Gastroesophageal sphincter (tissue), 4 donors: ENCODE results near the gene ATP1A2. TPM values are rescaled to one million over a fixed set of nuclear protein-coding genes. Genes with fewer than 3 reads are reported as not detected.

Source experiments
- ATAC-seq: fragments of 150-250 bp; one replicate; pipeline ENCODE4 v1.9.1; 2016; ENCODE audit warnings: mild to moderate bottlenecking, moderate library complexity
- H3K27ac ChIP-seq, 4 donors: fragments of 200-600 bp; sonication (generic) in 3 of 4; 1 replicate in 3 of 4; 2 replicates in 1 of 4; pipeline ENCODE4 v1.5.1; 2016 to 2019
- H3K27me3 ChIP-seq: fragments of 200-600 bp; sonication (generic); one replicate; pipeline ENCODE4 v1.5.1; 2019
- H3K36me3 ChIP-seq, 2 donors: fragments of 200-600 bp; sonication (generic); one replicate each; pipeline ENCODE4 v1.5.1; 2019; ENCODE audit warnings: control low read depth in 1 of 2
- H3K4me1 ChIP-seq, 3 donors: fragments of 200-600 bp; sonication (generic); 1 replicate in 2 of 3; 2 replicates in 1 of 3; pipeline ENCODE4 v1.5.1; 2016 to 2019; ENCODE audit warnings: control low read depth in 2 of 3
- H3K4me3 ChIP-seq, 2 donors: fragments of 200-600 bp; sonication (generic); one replicate each; pipeline ENCODE4 v1.5.1; 2019; ENCODE audit warnings: mild to moderate bottlenecking in 1 of 2, moderate library complexity in 1 of 2
- H3K9me3 ChIP-seq, 3 donors: fragments of 200-600 bp; sonication (generic); one replicate each; pipeline ENCODE4 v1.5.1; 2017 to 2019; ENCODE audit warnings: control low read depth in 2 of 3
- CTCF ChIP-seq, 4 experiments: fragments of 200-600 bp in 2 of 4; fragments of 450-650 bp in 2 of 4; sonication (generic) in 1 of 4; IDR thresholded peaks; one replicate each; pipeline ENCODE4 v1.5.1; 2017 to 2019; ENCODE audit warnings: antibody characterized with exemption in 4 of 4, mild to moderate bottlenecking in 2 of 4, moderate library complexity in 2 of 4
- EP300 ChIP-seq: sonication (generic); formaldehyde crosslinking; IDR thresholded peaks from one replicate; pipeline ENCODE4 v1.6.1; 2017; ENCODE audit warnings: antibody characterized with exemption, mild to moderate bottlenecking
- POLR2A ChIP-seq, 2 donors: fragments of 450-650 bp; IDR thresholded peaks; one replicate each; pipeline ENCODE4 v1.6.1; 2017; ENCODE audit warnings: antibody characterized with exemption in 2 of 2, mild to moderate bottlenecking in 2 of 2, moderate library complexity in 1 of 2
- POLR2AphosphoS5 ChIP-seq: sonication (generic); formaldehyde crosslinking; IDR thresholded peaks from one replicate; pipeline ENCODE4 v1.6.1; 2017; ENCODE audit warnings: antibody characterized with exemption
- WGBS, 2 donors: methylation state at CpG; one replicate each; pipeline ENCODE4 v1.1.5; 2018; ENCODE audit warnings: low coverage in 1 of 2; 5-methylcytosine and 5-hydroxymethylcytosine counted together
- total RNA-seq, 4 donors: library from RNA; depleted of rRNA; stranded (reverse); fragments of >200 nt; gene quantifications; one replicate each; pipeline ENCODE4 v1.1.0, GENCODE V29; 2016

The ATP1A2 gene
- total RNA-seq, 4 donors from 2014 or later, result 100 to 348 (median 142) TPM

- no peaks in the 10 kb centered on the region for H3K9me3 ChIP-seq
- TF ChIP-seq EP300 (no peak), POLR2A (IDR thresholded peaks at IDR 0.05) (no peak), CTCF (IDR thresholded peaks at IDR 0.05) (no peak), POLR2AphosphoS5 (no peak)
- H3K27ac ChIP-seq, result no peak overlapping the region
- 100% methylated on average over 1 of the region's 5 CpGs; no CpG with 5 or more reads in 1 of the 2 donors for WGBS, 2 donors
- peaks cover 0 to 15% (median 8%) of the 10 kb centered on the region in 3 donors for H3K4me1 ChIP-seq
- H3K36me3 ChIP-seq, result peaks cover 0 to 80% of the 10 kb centered on the region in 2 donors
- no peak overlapping the region for H3K4me3 ChIP-seq
- H3K27me3 ChIP-seq, result no peaks in the 10 kb centered on the region
- no peak for ATAC-seq
Measured at GRCh38 chr1:160091666-160092223, 23.8 kb upstream of the ATP1A2 start.

- H3K4me1 ChIP-seq, result peaks cover 0 to 23% (median 16%) of the 10 kb centered on the region in 3 donors
- H3K27ac ChIP-seq, result no peak overlapping the region
- no peak overlapping the region for H3K4me3 ChIP-seq
- ATAC-seq, result no peak
- TF ChIP-seq POLR2AphosphoS5 (no peak), EP300 (no peak), CTCF (IDR thresholded peaks at IDR 0.05) (no peak)
- WGBS, 2 donors, result 79 to 97% methylated on average over 6 of the region's 32 CpGs
- no peaks in the 10 kb centered on the region for H3K9me3 ChIP-seq
- peaks cover 0 to 76% of the 10 kb centered on the region in 2 donors for H3K36me3 ChIP-seq
- no peaks in the 10 kb centered on the region for H3K27me3 ChIP-seq
Measured at GRCh38 chr1:160092366-160093068, 23.0 kb upstream of the ATP1A2 start.

- Histone ChIP-seq H3K36me3 (peaks cover 0 to 71% of the 10 kb centered on the region in 2 donors), H3K27me3 (no peaks in the 10 kb centered on the region), H3K4me3 (no peak overlapping the region), H3K4me1 (peaks cover 0 to 28% (median 20%) of the 10 kb centered on the region in 3 donors), H3K27ac (no peak overlapping the region), H3K9me3 (no peaks in the 10 kb centered on the region)
- TF ChIP-seq POLR2A (IDR thresholded peaks at IDR 0.05), result no peak
- TF ChIP-seq POLR2AphosphoS5, result no peak
- TF ChIP-seq CTCF (IDR thresholded peaks at IDR 0.05), result no peak
- no peak for TF ChIP-seq EP300
- no peak for ATAC-seq
- no CpG with 5 or more reads among the region's 9 CpGs for WGBS, 2 donors
Measured at GRCh38 chr1:160093069-160093395, 22.5 kb upstream of the ATP1A2 start.

GRCh38 chr1:160093624-160094290 is 21.8 kb upstream of the ATP1A2 start:
- TF ChIP-seq CTCF (IDR thresholded peaks at IDR 0.05) (no peak), EP300 (no peak), POLR2A (IDR thresholded peaks at IDR 0.05) (no peak), POLR2AphosphoS5 (no peak)
- 67% methylated on average over 1 of the region's 21 CpGs; no CpG with 5 or more reads in 1 of the 2 donors for WGBS, 2 donors
- Histone ChIP-seq H3K4me3 (no peak overlapping the region), H3K27ac (no peak overlapping the region), H3K4me1 (peaks cover 0 to 29% (median 20%) of the 10 kb centered on the region in 3 donors), H3K9me3 (no peaks in the 10 kb centered on the region), H3K27me3 (no peaks in the 10 kb centered on the region), H3K36me3 (peaks cover 0 to 64% of the 10 kb centered on the region in 2 donors)
- ATAC-seq, result no peak
